NCI-H1930 (cell line): ENCODE data around the gene SYNGR1.
A peak's percentile ranks its signal among the peaks of the same experiment; 100 is the strongest.
"Not testable (repeated sequence)": the region's sequence is repeated elsewhere in the genome, so short reads cannot be mapped to it uniquely, and the experiment has no call there.

Source experiments
- DNase-seq, 2 experiments: peaks; one replicate each; lab custom pipeline; 2025; lab: John Stamatoyannopoulos, UW

The SYNGR1 gene

DNA sequence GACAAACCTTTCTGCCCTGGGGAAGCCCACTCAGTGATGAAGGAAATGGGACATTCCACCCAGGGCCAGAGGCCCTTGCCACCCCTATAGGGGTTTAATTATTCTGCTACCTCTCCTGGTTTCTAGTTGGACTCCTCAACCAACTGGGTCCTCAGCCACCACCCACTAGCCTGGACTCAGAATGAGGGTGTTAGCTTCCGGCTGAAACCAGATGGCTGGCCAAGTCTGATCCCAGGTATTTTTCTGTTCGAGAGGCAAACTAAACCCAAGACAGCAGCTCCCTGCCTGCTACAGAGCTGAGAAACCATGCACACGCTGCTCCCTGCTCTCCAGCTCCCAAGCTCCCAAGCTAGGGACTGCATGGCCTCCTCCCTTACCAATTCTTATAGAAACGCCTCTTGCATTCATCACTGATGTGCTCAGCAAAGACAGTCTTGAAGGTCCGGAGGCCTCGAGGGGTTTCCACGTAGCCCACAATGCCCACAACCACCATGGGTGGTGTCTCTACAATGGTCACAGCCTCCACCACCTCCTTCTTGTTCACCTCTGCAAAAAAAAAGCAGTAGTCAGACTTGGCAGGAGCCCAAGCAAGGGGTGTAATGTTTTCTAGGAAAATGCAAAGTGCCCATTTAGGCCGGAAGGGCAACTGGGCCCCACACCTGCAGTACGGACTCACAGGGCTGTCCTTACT is 32.6 kb upstream of the SYNGR1 start:
- no peak for DNase-seq

DNA sequence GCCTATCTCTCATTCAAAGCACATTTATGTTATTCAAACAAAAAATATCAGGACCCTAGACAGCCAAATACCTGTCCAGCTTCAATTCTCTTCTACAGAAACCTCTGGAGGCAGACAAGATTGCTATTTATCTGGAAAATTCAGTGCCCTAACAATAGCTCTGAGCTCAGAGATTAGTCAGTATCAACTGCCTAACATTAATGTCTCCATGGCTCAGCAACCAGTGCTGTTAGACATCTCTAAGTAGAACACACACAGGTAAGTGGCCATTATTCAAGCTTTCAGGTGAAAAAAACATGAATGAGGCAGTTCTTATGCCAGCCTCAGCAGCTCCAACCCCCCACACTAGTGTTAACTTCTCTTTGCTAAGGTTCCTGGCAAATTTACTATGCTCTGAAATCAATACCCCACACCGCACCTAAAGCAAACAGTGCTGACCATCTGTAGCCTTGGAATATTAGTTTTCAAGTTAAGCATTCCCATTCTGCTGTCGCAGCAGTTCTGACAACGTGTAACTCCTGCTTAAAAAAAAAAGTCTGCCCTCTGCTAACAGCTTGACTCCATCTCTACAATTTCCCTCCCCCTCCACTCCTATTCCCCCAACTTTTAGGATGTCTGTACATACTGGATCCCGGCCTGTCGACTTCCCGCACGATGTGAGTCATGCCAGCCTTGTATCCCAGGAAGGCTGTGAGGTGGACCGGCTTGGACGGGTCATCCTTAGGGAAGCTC is 31.9 kb upstream of the SYNGR1 start:
- DNase-seq, result no peak

DNA sequence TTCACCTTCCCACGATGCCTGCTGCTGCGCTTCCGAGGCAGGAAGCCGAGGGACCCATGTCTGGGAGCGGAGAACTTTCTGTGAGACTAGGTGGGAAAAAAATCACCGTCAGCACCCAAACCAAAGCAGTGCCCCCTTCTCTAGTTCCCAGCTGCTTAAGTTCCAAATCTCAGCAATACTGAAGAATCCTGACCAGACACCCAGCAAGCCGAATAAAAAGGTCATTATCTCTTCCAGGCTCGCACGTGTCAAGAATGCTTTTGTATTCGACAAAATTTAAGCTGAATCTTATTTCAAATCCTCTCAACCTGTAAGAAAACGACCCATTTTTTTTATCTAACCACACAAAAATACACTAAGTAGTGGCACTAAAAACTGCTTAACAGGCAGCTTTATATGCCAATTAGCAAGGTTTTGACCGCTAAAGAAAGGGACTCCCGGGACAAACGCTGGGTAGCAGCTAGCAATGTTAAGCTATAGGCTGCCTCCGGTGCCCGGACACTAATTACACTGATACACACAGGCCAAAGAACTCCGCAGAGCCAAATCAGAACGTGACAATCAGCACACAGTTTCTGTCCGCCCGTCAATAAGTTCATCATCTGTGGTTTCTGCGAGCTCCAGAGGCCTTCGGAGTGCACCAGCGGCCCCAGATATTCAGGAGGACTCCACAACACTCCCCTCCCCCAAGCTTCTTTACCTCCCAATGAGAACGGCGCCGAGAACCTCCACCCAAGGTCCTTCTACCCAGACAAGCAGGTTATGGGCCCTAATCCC is 31.1 kb upstream of the SYNGR1 start:
- DNase-seq, result no peak

DNA sequence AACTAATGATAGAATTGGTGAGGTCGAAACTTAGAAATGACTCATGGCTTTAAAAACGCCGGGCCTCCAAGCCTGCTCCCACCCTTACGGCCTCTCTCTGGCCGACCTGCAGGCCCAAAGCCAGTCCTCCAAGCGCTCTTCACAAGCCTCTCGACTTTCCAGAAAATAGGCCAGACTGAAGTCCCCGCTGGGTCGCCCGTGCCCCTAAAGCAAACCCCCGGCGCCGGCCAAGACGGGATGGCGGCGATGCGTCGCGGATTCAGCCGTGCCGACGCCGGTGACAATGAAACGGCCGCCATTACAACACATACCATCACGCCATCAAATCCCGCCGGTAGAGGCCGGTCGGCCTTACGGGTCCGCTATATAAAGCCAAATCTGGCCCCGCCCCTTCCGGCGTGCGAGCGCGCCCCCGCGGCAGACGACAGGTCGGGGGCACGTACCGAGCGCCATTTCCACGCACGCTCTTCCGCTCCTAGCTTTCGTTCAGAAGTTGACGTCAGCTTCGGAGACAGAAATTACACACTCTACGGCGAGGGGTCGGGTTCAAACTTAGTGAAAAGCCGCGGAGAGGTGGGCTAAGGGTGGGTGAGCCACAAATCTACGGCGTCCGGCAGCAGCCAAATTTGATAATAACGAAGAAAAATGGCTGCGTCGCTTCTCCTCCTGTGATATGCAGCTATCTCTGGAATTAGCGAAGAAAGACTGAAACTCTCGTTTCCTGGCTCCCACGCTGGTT is 30.3 kb upstream of the SYNGR1 start, which contains the start of gene RPL3:
Gene RPL3 (minus strand): TSS at position 340 of the 739 bp plus-strand sequence. CDS start 26 bp downstream, at position 314.
- DNase-seq, result peak; percentile 97 to 98

DNA sequence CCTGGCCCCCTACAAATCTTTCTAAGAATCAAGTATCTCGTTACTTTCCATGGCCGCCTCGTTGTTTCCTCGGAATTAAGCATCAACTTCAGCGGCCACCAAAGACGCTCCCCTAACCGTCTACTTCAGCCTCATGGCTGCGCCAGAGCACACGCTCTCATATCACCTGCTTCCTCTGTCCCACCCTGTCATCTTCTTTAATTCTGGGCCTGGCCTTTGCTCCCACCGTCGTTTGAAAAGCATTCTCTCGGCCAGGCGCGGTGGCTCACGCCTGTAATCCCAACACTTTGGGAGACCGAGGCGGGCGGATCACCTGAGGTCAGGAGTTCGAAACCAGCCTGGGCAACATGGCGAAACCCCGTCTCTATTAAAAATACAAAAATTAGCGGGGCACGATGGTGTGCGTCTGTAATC is 29.2 kb upstream of the SYNGR1 start:
- not testable (repeated sequence) for DNase-seq

DNA sequence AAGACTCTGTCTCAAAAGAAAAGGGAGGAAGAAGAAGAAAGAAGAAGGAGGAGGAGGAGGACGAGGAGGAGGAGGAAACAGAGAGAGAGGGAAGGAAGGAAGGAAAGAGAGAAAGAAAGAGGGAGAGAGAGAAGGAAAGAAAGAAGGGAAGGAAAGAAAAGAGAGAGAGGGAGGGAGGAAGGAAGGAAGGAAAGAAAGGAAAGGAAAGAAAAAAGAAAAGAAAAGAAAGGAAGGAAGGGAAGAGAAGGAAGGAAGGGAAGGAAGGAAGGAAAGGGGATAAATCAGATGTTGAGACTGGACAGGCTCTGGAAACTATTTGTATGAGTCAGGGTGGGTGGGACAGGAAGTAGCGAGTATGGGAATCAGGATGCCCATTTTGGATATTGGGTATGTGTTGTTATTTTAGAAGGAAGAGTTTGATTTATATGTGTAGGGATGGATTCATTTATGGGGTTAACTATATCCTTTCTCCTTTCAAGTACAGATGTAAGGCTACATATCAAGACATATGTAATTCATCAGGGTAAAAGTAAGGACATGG is 24.3 kb upstream of the SYNGR1 start:
- no peak for DNase-seq

DNA sequence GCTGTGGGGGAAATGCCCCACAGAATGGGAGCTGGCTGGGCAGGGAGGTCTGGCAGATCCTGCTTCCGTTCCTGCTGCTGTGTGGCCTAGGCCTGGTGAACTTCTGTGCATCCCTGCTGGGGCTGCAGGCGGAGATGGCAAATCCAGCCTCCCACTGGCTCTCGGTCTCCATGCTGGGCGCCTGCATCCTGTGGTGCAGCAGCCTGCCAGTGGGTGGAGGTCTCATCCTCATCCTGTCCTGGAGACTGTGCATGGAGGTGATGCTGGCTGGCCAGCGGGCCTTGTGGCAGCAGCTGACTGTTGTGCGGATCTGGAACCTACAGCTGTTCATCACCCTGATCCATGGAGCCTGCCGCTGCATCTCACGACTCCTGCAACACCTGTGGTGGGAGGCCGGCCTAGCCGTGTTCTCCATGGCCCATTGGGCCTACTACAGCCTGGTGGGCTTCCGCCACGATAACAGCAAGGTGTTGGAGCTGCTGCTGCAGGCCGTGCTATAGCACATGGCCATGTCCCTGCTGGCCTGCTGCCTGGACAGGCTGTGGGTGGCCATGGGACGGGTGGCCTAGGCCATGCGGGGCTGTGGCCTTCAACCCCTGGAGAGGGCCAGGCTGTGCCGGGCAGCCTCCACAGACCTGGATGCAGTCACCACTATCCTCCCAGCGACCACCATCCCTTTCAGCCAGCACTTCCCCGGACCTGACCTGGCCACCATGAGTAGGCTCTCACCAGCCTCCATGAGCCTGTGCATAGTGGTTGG is 21.6 kb upstream of the SYNGR1 start:
- DNase-seq, result no peak

DNA sequence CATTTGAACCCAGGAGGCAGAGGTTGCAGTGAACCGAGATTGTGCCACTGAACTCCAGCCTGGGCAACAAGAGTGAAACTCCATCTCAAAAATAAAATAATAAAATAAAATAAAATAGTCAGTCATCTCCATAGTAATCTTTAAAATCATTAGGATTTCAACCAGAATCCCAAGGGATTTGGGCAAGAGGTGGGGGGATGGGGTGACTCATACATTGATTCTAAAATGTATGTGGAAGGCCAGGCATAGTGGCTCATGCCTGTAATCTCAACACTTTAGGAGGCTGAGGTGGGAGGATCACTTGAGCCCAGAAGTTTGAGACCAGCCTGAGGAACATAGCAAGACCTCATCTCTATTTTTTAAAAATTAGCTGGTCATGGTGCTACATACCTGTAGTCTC is 19.2 kb upstream of the SYNGR1 start:
- DNase-seq, result not testable (repeated sequence)

DNA sequence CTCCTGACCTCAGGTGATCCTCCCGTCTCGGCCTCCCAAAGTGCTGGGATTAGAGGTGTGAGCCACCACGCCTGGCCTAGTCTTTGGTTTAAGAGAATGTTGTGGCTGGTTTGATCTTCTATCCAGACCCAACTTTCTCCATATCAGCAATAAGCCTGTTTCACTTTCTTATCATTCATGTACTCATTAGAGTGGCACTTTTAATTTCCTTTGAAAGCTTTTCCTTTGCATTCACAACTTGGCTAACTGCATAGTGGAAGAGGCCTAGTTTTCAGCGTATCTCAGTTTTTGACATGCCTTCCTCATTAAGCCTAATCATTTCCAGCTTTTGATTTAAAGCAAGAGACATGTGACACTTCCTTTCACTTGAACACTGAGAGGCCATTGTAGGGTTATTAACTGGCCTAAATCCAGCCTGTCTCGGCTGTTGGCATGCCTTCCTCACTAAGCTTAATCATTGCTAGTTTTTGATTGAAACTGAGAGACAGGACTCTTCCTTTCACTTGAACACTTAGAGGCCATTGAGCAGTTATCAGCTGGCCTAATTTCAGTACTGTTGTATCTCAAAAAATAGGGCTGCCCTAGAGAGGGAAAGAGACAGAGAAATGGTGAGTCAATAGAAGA is 17.2 kb upstream of the SYNGR1 start:
- DNase-seq, result no peak

DNA sequence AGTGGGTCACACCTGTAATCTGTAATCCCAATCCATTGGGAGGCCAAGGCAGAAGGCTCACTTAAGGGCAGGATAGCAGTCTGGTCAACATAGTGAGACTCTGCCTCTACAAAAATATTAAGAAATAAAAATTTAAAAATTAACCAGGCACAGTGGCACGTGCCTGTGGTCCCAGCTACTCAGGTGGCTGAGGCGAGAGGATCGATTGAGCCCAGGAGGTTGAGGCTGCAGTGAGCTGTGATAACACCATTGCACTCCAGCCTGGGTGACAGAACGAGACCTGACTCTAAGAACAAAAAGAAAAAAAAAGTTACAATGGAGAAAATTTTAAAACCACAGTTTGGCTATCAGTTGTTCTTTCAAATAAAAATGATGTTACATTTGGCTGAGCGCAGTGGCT is 13.4 kb upstream of the SYNGR1 start:
- DNase-seq, result no peak

DNA sequence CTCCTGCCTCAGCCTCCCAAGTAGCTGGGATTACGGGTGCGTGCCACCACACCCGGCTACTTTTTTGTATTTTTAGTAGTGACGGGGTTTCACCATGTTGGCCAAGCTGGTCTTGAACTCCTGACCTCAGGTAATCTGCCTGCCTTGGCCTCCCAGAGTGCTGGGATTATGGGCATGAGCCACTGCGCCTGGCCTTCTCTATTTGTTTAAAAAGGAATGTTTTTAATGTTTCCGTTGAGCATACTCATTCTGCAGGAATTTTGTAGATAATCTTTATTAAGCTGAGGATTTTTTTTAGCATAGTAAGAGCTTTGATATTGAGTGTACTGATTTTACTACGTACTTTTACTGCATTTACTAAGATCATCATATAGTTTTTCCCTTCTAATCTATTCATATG is 10.0 kb upstream of the SYNGR1 start:
- DNase-seq, result not testable (repeated sequence)

DNA sequence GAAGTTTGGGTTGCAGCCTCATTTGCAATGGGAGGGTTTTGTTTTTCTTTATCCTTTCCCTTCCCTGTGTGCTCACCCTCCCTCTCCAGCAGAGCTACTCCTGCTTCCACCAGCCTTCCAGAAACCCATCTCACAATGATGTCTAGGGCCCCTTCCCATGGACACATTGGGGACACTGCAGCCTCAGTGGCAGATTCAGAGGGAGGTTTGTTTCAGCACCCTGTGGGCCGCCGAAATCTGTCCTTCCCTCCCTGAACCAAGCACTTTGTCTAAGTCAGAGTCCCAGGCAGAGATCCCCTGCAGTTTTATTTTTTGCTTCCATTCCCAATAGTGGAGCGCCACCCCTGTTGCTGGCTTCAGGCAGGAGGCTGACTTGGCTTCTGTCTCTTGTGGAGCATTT is 8.6 kb upstream of the SYNGR1 start:
- DNase-seq, result no peak

DNA sequence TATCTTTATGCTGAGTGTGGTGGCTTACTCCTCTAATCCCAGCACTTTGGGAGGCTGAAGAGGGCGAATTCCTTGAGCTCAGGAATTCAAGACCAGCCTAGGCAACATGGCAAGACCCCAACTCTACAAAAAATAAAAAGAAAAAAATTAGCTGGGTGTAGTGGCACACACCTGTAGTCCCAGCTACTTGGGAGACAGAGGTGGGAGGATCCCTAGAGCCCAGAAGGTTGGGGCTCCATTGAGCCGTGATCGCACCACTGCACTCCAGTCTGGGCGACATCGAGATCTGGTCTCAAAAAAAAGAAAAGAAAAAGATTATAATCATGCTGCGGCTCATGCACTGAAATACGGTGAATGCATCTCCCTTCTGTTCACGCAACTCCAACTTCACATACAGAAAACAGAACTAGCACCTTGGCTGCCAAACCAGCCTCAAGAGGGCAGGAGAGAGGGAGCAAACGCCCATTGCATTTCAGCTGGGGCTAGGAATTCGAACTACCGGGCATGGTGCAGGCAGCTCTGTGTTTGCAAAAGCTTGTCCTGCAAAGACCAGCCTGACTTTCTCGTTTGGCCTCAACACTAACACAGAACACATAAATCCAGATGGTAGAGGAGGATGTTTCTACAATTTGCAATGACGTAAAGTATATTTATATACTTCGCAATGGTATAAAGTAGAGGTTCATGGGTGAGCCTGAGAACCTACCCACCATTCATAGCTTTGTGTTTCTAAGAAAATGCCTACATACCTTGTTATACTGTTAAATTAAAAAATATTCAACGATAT is 6.3 kb upstream of the SYNGR1 start:
- peak; percentile 13 to 21 for DNase-seq

DNA sequence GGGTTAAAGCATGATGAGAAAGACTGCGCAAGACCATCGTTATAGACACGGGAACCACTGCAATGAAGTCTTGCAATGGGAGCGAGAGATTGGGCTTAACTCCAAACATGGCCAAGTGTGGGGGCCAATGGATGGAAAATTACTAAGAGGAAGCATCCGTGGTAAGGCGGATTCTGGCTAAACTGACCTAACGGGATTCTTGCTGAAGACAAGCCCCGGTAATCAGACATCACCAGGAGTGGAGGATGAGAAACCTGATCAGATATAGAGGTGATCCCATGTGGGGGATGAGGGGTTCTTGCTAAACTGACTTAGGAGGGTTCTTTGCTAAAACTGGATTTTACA is 5.8 kb upstream of the SYNGR1 start:
- no peak for DNase-seq

DNA sequence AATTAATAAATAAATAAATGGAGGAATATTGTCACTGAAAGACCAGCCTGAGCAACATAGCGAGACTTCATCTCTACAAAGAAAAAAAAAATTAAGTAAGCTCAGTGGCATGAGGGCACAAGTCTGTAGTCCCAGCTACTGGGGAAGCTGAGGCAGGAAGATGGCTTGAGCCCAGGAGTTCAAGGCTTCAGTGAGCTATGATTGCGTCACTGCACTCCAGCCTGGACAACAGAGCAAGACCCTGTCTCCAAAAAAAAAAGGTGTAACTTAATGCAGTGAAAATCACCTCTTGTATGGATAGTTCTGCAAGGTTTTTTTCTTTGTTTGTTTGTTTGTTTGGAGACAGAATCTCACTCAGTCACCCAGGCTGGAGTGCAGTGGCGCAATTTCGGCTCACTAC is 4.6 kb upstream of the SYNGR1 start:
- no peak for DNase-seq

DNA sequence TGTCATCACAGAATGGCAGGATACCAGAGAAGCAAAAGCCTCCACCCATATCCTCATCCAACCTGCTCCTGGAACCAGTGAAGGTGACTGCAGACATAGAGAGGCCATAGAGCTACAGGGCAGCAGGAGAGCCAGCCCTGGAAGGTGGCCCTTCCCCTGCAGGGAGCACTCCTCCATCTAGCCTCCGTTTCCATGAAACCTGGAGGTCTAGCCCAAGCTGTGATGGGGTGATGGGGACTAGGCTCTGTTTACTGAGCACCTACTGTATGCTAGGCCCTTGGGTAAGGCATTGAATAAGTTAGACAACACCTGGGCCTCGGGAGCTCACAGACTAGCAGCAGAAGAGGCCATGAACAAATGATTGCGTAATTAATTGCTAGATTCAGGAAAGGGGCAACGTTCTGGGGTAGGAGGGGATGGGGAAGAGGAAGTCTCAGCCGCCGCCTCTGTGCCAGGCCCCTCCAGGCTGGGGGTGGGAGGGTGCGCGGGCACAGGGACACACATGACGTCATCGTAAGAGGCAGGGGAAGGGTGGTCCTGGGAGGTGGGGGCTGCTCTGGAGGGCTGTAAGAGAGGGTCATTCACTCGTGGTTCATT is 784 bp upstream of the SYNGR1 start:
- peak in 1 of 2 experiments; percentile 27 for DNase-seq

DNA sequence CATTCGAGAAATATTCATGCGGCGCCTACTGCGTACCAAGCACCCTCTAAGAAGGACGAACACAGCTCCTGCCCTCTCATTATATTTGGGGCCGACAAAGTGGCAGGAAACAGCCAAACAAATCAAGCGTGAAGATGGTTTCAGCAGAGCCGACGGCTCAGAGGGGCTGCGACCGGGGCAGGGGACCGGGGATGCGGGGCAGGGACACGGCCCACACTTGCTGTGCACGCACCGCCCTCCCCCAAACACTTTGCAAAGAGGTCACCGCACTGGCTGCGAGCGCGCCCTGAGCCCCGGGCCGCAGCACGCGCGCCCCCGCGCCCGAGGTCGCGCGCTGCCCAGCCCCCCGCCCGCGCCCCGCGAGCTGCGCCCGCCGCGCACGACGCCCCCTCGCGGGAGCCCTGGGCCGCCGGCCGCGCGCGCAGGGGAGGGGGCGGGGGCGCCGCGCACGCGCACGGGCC is 255 bp upstream of the SYNGR1 start:
- peak; percentile 21 to 78 for DNase-seq

DNA sequence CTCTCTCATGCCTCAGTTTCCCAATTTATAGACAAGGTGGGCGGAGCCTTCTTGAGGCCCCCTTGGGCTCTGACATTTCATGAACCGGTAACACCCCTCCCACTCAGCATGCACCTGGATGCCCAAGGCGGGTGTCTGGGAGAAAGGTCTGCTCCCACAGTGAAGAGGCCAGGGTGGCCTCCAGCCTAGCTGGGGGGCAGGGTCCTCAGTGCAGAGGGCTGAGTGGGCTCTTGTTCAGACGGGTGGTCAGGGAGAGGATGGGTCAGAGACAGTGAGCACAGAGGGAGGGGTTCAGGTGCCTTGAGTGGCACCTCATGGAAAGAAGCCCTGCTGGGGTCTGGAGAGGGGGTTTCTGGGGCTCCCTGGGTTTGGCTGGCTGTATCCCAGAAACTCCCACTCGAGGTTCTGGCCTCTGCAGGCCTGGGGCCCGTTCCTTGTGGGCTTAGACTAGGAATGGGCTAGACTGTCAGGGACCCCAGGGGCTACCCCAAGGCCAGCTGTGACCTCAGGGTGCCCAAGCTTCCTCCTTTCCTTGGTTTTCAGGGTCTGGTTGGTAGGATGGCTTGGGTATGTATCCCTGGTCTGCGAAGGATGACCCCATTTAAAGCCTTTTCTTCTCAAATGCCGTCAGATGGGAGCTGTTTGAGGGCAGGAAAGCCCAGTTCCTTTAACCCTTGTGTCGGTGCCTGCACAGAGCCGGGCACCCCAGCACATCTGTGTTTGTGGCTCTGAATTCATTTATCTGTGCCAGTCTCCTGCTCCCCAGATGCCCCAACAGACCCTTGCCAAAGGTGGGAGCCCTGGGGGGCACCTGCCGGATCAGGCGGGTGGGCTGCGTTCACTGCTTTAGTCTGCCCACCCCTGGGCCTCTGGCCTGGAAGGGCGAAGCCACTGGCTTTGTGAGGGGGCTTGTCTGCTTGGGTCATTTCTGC is 1.2 kb downstream of the SYNGR1 start:
- no peak for DNase-seq
